Measurements from ENCODE around the gene POU2AF1.
"Not testable (repeated sequence)": the region's sequence is repeated elsewhere in the genome, so short reads cannot be mapped to it uniquely, and the experiment has no call there.

The POU2AF1 gene

DNA sequence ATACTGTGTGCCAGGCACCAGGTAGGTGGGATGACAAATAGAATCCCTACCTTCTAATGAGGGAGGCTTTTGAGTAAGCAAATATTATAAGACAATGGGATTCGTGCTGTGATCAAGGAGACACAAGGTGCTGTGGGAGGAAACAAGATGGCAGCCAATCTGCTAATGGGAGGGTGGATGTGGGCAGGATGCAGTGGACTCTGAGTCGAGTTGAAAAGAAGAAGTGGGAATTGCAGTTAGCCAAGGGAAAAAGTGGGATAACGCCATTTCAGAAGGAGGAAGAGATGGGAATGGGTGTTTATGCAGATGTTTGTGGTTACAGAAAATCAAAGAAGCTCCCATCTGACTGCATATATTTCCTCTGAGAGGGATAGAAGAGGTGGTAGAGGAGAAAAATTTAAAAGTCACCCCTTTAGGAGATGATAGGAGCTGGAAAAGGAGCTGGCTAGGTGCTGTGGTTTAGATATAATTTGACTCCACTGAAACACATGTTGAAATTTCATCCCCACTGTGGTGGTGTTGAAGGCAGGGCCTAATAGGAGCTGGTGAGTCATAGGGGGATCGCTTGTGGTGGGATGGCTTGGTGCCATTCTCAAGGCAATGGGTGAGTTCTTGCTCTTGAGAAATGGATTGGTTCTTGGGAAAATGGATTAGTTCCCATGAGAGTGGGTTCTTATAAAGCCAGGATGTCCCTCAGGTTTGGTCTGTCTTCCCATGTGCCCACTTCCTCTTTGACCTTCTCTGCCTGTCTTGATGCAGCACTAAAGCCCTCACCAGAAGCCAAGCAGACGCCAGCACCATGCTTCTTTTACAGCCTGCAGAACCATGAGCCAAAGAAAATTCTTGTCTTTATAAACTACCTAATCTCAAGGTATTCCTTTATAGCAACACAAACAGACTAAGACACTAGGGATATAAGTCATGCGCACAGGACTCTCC, 30.0 kb upstream of the POU2AF1 start:
- DNase-seq: no peak

GRCh38 chr11:111407652-111408051, 28.6 kb upstream of the POU2AF1 start:
- DNase-seq: no peak

- DNase-seq: no peak
Observed at GRCh38 chr11:111406589-111406988, 27.5 kb upstream of the POU2AF1 start.

DNA sequence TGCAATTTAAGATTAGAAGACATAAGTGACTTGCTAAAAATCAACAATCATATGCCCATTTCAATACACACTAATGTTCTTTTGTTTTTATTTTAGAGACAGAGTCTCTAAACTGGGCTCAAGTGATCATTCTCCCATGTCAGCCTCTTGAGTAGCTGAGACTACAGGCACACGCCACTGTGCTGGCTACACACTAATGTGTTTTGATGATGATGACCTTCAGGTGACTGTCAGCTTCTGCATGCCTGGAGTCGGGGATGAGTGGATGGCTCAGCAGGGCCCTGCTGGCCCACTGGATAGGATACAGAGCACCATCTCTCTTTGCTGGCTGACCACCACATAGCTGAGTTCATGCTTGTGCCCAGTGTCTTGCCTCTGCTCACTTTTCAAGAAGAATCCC, 27.0 kb upstream of the POU2AF1 start:
- DNase-seq: no peak

DNA sequence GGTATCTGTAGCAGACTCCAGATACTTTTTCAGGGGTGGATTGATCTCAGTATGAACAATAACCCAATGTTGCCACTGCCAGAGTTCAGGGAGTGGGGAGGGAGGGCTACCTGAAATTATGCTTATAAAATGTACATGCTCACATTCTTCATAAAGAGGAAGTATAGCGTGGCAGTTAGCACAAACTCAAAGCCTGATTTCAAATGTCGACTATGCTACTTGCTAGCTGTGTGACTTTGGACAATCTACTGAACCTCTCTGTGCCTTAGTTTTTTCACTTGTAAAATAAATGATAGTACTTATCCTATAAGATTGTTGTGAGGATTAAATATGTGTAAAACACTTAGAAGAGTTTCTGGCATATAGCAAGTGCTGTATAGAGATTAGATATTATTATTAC, 26.5 kb upstream of the POU2AF1 start:
- DNase-seq: no peak

DNA sequence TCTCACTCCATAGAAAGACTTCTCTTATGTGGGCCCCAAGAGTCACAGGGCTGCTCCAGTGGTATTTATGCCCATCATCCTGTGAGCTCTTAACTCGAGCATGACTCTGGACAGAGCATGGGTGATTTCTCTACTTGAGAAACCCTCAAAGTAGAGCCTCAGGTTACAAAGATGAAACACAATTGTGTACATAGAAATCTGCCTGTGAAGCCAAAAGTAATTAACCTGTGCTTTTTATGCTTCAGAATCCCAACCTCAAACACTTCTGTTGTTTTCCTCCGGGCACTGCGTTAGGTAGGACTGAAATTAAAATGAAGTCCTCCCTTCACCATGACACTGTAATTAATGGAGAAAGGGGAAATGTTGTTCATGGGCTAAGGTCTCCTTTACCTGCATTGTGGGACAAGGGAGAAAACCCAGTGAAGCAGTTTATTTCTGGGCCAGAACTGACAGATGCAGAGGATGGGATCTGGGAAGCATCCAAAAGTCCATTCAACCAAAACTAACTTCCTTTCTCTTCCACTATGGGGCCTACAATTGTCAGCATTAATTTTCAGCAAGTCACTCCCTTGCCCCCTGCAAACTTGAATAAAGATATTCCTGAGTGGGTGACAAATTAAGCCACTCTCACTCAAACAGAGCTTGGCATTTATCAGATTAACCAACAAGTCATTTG, 24.1 kb upstream of the POU2AF1 start:
- DNase-seq: peak; percentile 99

DNA sequence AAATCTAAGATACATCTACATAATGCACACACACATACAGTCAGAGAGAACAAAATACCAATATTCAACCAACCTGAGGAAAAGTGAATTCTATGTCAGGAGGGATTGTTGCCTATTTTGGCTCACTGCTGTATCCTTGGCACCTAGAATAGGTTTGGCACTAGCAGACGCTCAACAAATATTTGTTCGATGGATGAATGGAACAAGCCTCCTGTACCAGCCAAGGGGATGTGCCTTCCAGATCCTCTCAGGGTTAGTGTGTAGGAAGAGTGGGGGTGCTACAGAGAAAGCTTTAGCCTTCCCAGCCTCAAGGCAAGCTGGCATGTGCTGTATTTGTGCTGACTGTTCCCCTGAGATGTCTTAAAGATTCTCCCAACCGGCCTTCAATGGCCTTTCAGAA, 23.3 kb upstream of the POU2AF1 start:
- DNase-seq: peak; percentile 77

DNA sequence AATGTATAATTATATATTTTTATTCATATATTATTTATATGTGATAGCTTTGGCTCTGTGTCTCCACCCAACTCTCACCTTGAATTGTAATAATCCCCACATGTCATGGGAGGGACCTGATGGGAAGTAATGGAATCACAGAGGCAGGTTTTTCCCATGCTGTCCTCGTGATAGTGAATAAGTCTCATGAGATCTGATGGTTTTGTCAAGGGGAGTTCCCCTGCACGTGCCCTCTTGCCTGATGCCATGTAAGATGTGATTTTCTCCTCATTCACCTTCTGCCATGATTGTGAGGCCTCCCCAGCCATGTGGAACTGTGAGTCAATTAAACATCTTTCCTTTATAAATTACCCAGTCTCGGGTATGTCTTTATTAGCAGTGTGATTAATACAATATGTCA, 22.9 kb upstream of the POU2AF1 start:
- DNase-seq: not testable (repeated sequence)

DNA sequence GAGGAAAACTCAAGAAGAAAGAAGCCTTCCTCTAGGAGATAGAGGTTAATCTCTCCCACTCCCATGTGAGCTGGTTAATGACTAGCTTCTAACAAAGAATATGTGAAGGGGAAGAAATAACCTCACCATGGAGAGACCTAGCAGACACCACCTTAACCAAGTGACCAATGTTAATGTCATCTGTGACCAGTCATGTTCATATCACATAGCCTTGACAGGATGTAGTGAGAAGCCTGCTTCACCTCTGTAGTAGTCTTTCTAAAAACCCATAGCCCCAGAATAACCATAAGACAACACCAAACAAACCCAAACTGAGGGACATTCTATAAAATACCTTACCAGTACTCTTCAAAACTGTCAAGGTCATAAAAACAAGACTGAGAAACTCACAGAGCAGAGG, 21.5 kb upstream of the POU2AF1 start:
- no peak for DNase-seq

DNA sequence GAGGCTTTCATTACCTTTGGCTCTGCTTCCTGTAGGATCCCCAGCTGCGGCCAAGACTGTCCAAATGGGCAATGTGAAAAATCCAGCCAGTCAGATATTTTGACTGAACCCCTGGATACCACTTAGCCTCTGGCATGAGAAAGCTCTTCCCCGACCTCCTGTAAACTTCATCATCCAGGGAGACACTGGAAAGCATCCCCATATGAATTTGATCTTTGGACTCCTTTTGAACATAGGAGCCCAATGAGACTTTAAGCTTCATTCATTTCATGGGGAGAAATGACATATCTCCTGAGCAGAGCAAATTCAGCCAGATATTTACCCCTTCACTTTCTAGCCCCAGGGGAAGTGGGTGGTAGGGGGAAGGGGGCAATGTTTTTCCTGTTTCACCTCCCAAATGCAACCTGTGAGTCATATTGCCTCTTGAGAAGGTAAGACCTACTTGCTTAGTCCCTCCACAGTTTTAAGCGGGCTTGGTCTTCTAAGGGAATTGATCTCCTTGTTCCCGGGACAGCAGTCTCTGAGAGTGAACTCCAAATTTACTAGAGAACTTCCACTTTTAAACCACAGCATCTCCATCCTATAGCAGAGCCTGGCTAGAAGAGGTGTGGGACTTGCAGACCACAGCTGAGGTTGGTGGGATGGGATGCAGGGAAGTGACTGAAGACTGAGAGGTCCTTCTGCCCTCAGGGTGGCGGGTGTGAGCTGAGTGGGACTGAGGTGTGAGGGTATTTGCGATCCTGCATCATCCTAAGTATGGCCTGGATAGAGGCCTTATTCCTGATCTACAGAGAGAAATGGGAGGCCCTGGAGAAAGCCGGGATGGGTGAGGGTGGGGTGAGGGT, 20.3 kb upstream of the POU2AF1 start:
- no peak for DNase-seq

DNA sequence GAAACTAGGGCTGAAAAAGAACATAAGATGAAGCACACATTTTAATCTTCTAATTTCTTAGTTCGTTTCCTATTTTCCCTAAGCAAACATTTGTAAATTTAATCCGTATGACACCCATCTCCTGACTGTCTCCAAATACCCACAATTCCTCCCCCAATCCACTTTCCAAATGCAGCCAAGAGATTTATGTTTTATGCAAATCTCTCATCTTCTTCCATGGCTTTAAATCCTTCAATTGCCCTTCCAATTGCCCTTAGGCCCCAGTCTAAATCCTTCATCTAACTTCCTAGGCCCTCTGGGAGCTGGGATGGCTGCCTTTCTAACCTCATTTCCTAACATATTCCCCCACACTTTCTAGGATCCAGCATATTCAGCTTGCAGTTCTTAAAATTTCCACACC, 18.0 kb upstream of the POU2AF1 start:
- DNase-seq: peak; percentile 46

DNA sequence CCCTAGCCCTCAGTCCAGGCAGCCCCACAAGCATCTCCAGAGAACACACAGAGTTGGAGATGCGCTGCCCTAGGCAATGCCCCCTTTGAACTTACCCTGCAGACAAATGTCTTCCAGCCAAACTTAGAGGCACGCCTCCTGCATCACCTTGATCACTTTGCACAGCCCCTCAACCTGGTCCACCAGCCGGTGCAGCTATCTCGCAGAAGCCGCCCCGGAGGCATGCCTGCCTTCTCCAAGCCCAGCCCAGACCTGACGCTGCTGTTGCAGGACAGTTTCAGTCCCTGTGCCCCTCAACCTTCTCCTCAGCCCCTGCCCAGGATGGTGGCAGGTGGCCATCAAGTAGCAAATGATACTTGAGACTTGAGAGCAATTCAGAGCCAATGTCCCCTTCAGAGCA, 16.7 kb upstream of the POU2AF1 start:
- peak; percentile 39 for DNase-seq

- DNase-seq: no peak
Observed at GRCh38 chr11:111395081-111395480, 16.0 kb upstream of the POU2AF1 start.

DNA sequence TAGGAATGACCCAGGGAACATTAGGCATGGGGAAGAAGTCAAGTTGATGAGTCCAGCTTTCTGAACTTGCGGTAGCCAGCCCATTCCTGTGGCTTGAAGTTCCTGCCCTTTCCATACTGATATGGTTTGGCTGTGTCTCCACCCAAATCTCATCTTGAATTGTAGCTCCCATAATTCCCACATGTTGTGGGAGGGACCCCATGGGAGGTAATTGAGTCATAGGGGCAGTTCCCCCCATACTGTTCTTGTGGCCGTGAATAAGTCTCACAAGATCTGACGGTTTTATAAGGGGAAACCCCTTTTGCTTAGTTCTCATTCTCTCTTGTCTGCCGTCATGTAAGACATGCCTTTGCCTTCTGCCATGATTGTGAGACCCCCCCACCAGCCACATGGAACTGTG, 15.1 kb upstream of the POU2AF1 start:
- not testable (repeated sequence) for DNase-seq

- DNase-seq: no peak
Observed at GRCh38 chr11:111393585-111393984, 14.5 kb upstream of the POU2AF1 start.

- DNase-seq: no peak
Observed at GRCh38 chr11:111393096-111393495, 14.0 kb upstream of the POU2AF1 start.

DNA sequence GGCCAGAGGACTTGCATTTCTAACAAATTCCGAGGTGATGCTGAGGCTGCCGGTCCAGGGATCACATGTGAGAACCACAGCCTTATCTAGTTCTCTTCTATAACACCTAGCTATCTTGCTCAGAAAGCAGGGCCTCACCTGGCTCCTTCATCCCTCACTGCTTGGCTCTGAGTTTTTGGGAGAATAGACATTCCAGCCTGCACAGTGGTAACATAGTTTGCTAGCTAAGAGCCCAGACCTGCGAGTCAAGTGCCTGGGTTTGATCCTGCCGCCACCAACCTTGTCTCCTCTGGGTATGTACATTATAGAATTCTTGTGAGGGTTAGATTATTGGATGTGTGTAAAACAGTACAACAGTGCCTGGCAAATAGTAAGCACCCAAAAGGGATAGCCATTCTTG, 13.5 kb upstream of the POU2AF1 start:
- DNase-seq: no peak

DNA sequence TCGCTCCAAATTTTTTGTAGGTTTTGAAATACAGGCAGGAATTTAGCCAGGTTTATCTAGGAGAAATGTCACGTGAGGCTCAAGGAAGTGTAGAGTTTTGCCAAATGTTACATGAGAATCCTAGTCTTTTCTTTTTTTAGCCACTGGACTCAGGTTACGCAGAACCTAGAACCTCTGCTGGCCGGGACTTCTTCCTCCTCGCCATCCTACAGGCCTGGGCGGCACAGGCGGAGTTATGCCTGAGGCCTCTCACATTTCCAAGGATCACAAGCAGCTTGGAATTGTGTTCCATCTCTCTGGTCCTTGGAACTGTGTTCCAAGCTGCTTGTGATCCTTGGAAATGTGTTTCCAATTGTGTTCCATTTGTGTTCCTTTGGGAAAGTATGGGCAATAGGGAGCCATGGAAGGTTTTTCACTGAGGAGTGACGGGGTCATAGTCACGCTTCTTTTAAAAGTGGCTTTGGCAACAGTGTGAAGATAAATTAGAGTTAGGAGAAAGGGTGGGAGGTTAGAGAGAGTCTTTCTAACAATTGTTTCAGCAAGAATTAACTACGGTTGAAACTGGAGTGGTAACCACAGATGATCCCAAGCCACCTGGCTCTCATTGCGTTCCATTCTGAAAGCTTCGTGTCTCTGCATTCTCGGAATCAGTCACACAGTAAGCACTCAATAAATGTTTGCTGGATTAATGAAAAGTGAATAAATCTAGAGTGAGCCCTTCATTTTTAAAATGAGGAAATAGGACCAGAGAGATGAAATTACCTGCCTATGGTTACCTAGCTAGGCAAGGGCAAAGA, 12.5 kb upstream of the POU2AF1 start:
- no peak for DNase-seq

GRCh38 chr11:111388842-111389241, 9.8 kb upstream of the POU2AF1 start:
- no peak for DNase-seq

- no peak for DNase-seq
Observed at GRCh38 chr11:111388420-111388819, 9.3 kb upstream of the POU2AF1 start.

- peak; percentile 52 for DNase-seq
Observed at GRCh38 chr11:111387363-111387762, 8.3 kb upstream of the POU2AF1 start.

- no peak for DNase-seq
Observed at GRCh38 chr11:111386611-111387150, 7.6 kb upstream of the POU2AF1 start.
